GM10266 (cell line): ENCODE data around the gene AHDC1.

ENCODE experiments used
- DNase-seq: peaks from one replicate; pipeline ENCODE4 v3.0.0; 2012; ENCODE audit errors: extremely low spot score
- TF ChIP-seq, protein P1 (sequence below): IDR thresholded peaks from 2 replicates; pipeline ENCODE4 v1.5.1; 2012; ENCODE audit warnings: mild to moderate bottlenecking, low read depth; ENCODE audit not compliant: control insufficient read depth, insufficient read depth; ENCODE audit errors: missing control alignments

AHDC1 gene

DNA sequence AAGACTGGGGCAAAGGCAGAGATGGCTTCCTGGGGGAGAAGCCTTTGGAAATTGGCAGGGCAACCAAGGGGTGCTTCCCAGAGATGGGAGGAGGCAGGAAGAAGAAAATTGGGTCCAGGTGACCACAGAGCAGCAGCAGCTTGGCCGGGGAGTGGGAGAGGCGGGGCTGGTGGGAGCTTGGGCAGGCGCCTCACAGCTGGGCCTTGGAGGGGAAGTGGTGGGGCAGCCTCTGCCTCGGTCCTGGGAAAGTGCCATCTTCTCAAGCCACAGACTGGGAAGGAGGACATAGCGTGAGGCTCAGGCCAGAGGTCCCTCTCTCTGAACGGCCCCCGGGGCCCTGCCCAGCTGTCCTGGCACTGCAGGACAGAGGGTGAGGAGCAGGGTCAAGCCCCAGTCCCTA lies 90.0 kb downstream of the AHDC1 start:
- no peak for DNase-seq
- TF ChIP-seq, protein P1, sequence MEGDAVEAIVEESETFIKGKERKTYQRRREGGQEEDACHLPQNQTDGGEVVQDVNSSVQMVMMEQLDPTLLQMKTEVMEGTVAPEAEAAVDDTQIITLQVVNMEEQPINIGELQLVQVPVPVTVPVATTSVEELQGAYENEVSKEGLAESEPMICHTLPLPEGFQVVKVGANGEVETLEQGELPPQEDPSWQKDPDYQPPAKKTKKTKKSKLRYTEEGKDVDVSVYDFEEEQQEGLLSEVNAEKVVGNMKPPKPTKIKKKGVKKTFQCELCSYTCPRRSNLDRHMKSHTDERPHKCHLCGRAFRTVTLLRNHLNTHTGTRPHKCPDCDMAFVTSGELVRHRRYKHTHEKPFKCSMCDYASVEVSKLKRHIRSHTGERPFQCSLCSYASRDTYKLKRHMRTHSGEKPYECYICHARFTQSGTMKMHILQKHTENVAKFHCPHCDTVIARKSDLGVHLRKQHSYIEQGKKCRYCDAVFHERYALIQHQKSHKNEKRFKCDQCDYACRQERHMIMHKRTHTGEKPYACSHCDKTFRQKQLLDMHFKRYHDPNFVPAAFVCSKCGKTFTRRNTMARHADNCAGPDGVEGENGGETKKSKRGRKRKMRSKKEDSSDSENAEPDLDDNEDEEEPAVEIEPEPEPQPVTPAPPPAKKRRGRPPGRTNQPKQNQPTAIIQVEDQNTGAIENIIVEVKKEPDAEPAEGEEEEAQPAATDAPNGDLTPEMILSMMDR, result no peak

DNA sequence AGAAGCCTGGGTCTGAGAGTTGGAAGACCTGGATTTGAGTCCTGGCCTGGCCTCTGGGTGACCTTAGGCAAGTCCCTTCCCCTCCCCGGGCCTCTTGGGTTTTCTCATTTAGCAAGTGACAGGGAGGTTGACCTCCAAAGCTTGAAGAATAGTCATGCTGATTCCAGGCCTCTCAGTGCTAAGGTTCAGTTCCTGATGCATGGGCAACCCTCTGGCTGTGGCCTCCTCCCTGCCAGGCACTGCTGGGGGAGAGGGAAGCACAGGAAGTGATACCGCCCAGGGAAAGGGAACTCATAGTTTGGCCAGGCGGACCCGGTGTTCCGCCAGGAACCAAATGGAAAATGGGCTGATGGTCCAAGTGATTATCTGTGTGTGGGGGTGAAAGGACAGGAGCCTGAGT lies 90.4 kb downstream of the AHDC1 start:
- no peak for DNase-seq

DNA sequence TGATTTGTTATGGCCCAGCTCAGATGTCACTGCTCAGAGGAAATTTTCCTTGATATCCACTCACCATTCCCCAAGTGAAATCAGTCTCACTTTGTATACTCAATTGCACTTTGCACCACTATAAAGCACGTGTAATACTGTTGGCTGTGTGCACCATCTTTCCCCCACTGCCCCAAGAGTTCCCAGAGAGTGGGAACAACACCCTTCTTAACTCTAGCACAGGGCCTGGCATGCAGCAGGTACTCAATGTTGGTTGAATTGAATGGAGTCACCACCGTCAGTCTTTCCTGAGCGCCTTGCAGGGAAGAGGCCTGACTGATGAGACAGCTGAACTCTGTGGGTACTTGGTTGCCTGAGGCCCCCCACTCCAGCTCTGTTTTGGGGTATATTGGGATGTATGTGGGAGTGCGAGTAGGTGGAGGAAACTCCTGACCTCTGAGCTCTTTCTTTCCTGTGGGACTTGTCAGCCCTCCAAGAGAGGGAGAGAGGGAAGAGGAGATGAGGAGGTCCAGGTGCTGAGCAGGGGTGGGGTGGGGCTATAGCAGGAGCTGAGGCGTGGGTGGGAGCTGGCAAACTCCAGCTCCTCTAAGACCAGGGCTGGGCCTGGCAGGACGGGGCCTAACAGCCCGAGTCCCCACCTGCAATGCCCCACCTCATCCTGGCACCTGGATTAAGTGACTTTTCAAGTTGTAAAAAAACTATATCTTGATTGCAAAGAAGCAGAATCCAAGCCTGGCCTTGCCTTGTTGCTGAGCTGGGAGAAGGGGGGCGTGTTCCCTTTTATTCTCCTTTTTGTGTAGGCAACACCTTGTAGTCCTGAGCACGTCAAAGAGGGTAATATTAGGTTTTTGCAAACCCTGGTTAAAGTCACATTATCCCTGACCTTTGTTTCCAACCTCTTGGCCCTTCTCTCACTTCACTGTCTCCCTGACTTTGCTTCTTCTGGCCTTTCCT lies 94.5 kb downstream of the AHDC1 start:
- TF ChIP-seq, protein P1, result no peak
- DNase-seq, result no peak

More for the DNA sequence above, 90.4 kb downstream of the AHDC1 start:
- TF ChIP-seq, protein P1, result no peak

DNA sequence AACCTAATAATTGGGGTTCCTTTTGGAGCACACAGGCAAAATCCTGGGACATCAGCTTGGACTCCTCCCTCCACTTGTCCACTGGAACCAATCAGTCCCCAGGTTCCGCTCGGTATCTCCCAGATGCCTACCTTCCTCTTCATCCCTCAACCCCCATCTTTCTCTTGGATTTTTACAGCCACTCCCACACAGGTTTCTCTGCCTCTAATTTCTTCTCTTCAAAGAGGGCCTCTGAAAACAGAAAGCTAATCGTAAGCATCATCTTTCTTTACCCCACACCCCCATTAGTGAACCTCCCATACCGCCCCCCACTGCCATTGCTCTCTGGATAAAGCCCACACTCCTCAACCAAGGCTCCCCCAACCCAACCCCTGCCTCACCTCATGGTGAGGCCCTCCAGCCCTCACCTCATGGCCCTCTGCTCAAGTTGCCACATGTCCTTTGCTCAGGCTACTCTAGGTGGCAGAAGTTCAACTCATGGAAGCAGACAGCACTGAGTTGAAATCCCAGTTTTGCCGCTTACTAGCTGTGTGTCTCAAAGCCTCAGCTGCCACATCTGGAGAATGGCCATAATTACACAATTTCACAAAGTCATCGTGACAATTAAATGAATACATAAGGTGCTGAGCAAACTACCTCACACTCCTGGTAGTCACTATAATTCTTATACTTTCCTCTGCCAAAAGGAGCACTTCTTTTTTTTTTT lies 95.8 kb downstream of the AHDC1 start:
- DNase-seq, result no peak
- TF ChIP-seq, protein P1, result peak; percentile 20

DNA sequence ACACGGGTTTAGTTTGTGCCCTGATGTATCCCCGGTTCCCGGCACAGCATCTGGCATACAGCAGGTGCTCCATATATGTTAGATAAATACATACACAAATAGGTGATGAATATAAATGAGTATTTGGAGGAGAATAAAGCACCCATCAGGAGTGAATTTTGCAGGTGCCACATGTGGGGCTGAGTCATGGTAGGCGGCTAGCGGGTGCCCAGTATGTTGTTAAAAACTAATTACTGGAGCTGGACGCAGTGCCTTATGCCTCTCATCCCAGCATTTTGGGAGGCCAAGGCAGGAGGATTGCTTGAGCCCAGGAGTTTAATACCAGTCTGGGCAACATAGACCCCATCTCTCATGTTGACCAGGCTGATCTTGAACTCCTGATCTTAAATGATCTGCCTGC lies 97.2 kb downstream of the AHDC1 start:
- TF ChIP-seq, protein P1, result no peak
- no peak for DNase-seq

DNA sequence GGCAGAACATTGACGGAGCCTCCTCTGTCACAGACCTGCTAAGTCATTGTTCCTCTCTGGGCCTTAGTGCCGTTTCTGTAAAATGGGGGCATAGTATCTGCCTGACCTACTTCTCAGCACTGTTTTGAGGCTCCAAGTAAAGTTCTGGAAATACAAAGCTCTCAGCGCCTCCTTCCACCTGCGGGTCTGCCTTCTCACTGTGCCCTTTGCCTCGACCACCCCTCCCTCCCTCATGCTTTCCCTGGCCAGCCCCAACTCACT lies 98.6 kb downstream of the AHDC1 start:
- TF ChIP-seq, protein P1, result no peak
- DNase-seq, result no peak
